A673 (cell line): ENCODE data around the gene SLFN11. TPM values are rescaled to one million over a fixed set of nuclear protein-coding genes. Genes with fewer than 3 reads are reported as not detected.
"Not testable (repeated sequence)": the region's sequence is repeated elsewhere in the genome, so short reads cannot be mapped to it uniquely, and the experiment has no call there.

Experiments used
- BruUV-seq: library from RNA; stranded (reverse); fragments of 400-500 nt; replicated peaks from 2 replicates; lab custom pipeline; 2021; lab: Mats Ljungman, UMichigan
- CTCF ChIA-PET: fragments of 300-600 bp; sonication (Branson Sonifier 250); formaldehyde crosslinking; loops from one replicate; lab custom pipeline; 2022; ENCODE audit warnings: antibody characterized with exemption; lab: Charles Lee
- POLR2A ChIA-PET: fragments of 300-600 bp; sonication (Branson Sonifier 250); formaldehyde crosslinking; loops from one replicate; lab custom pipeline; 2022; ENCODE audit warnings: antibody characterized with exemption; ENCODE audit not compliant: low non-redundant PET; lab: Charles Lee
- DNase-seq: peaks from one replicate; pipeline ENCODE4 v3.0.0-alpha.2; 2015; ENCODE audit warnings: low spot score
- H3K27ac ChIP-seq: fragments of 200-600 bp; sonication (generic); 2 replicates; pipeline ENCODE4 v1.5.1; 2016; ENCODE audit warnings: mixed run types, low read depth, mild to moderate bottlenecking, mixed read lengths, antibody characterized with exemption, low read length; ENCODE audit not compliant: poor library complexity, severe bottlenecking
- H3K27me3 ChIP-seq: fragments of 200-600 bp; sonication (generic); replicated peaks from 2 replicates; pipeline ENCODE4 v1.6.1; 2017; ENCODE audit warnings: mixed run types, low read depth, mild to moderate bottlenecking, mixed read lengths, antibody characterized with exemption, low read length; ENCODE audit not compliant: insufficient read depth, poor library complexity
- H3K36me3 ChIP-seq: fragments of 200-600 bp; sonication (generic); 2 replicates; pipeline ENCODE4 v1.6.1; 2016; ENCODE audit warnings: mixed run types, mild to moderate bottlenecking, mixed read lengths, antibody characterized with exemption, low read length; ENCODE audit not compliant: insufficient read depth, poor library complexity, severe bottlenecking
- H3K4me1 ChIP-seq: fragments of 200-600 bp; sonication (generic); 2 replicates; pipeline ENCODE4 v1.6.1; 2017; ENCODE audit warnings: mixed run types, mild to moderate bottlenecking, mixed read lengths, antibody characterized with exemption, low read length; ENCODE audit not compliant: insufficient read depth, poor library complexity, severe bottlenecking
- H3K4me3 ChIP-seq: fragments of 200-600 bp; sonication (generic); 2 replicates; pipeline ENCODE4 v1.5.1; 2016; ENCODE audit warnings: low read depth, mixed run types, mild to moderate bottlenecking, mixed read lengths, low read length; ENCODE audit not compliant: poor library complexity, severe bottlenecking
- H3K9me3 ChIP-seq: fragments of 200-600 bp; sonication (generic); 2 replicates; pipeline ENCODE4 v1.6.1; 2016; ENCODE audit warnings: mixed run types, low read depth, mild to moderate bottlenecking, mixed read lengths, antibody characterized with exemption, low read length; ENCODE audit not compliant: poor library complexity, severe bottlenecking
- EZH2 ChIP-seq: fragments of 200-600 bp; sonication (generic); IDR thresholded peaks from 2 replicates; pipeline ENCODE4 v1.6.1; 2017; ENCODE audit warnings: borderline replicate concordance, low read depth, mild to moderate bottlenecking, mixed read lengths, antibody characterized with exemption, low read length; ENCODE audit not compliant: poor library complexity, severe bottlenecking
- intact Hi-C: fragments of 100-400 bp; cut with micrococcal nuclease; formaldehyde crosslinking; loops from one replicate; pipeline ENCODE4 v1.10.0; 2022; ENCODE audit not compliant: unreplicated experiment
- total RNA-seq: library from RNA; stranded (reverse); gene quantifications from 2 replicates; pipeline ENCODE4 v1.2.3, GENCODE V29; 2021
- TF ChIP-seq, protein P1 (sequence below): fragments of 300-800, 200-600 bp; sonication (generic); conservative IDR thresholded peaks from 2 replicates; pipeline ENCODE4 v1.5.1; 2017; ENCODE audit warnings: low read depth, mild to moderate bottlenecking, antibody characterized with exemption, low read length, moderate library complexity, mixed read lengths

The SLFN11 gene
- total RNA-seq, 1 experiment from 2014 or later: 141 TPM

- TF ChIP-seq, protein P1, sequence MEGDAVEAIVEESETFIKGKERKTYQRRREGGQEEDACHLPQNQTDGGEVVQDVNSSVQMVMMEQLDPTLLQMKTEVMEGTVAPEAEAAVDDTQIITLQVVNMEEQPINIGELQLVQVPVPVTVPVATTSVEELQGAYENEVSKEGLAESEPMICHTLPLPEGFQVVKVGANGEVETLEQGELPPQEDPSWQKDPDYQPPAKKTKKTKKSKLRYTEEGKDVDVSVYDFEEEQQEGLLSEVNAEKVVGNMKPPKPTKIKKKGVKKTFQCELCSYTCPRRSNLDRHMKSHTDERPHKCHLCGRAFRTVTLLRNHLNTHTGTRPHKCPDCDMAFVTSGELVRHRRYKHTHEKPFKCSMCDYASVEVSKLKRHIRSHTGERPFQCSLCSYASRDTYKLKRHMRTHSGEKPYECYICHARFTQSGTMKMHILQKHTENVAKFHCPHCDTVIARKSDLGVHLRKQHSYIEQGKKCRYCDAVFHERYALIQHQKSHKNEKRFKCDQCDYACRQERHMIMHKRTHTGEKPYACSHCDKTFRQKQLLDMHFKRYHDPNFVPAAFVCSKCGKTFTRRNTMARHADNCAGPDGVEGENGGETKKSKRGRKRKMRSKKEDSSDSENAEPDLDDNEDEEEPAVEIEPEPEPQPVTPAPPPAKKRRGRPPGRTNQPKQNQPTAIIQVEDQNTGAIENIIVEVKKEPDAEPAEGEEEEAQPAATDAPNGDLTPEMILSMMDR: no peak
- no peak for TF ChIP-seq EZH2
- CTCF ChIA-PET: no interaction called here
- Histone ChIP-seq H3K27ac (no peak overlapping the region), H3K9me3 (no peaks in the 10 kb centered on the region), H3K4me3 (no peak overlapping the region), H3K4me1 (no peaks in the 10 kb centered on the region), H3K36me3 (no peaks in the 10 kb centered on the region), H3K27me3 (no peaks in the 10 kb centered on the region)
- intact Hi-C loops: no loop called here
- BruUV-seq: no TSS peak
- POLR2A ChIA-PET: no interaction called here
- no peak for DNase-seq
Measured at GRCh38 chr17:35404360-35404759, 30.9 kb upstream of the SLFN11 start.

DNA sequence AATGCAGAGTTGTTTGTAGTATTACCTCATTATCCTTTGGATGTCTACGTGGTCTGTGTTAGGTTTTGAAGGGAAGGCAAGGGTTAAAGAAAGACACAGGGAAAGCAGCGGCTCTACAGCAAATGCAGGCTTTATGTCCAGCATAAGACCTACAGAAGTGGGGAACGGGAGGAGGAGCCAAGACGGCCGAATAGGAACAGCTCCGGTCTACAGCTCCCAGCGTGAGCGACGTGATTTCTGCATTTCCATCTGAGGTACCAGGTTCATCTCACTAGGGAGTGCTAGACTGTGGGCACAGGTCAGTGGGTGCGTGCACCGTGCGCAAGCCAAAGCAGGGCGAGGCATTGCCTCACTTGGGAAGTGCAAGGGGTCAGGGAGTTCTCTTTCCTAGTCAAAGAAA lies 20.4 kb upstream of the SLFN11 start:
- H3K9me3 ChIP-seq, H3K4me3 ChIP-seq, CTCF ChIA-PET, BruUV-seq, DNase-seq, H3K4me1 ChIP-seq, H3K27me3 ChIP-seq, H3K27ac ChIP-seq, POLR2A ChIA-PET, H3K36me3 ChIP-seq, intact Hi-C loops: not testable (repeated sequence)

- no peak overlapping the region for H3K27ac ChIP-seq
- intact Hi-C loops: no loop called here
- no peaks in the 10 kb centered on the region for H3K9me3 ChIP-seq
- BruUV-seq: no TSS peak
- no peaks in the 10 kb centered on the region for H3K27me3 ChIP-seq
- H3K36me3 ChIP-seq: no peaks in the 10 kb centered on the region
- POLR2A ChIA-PET: no interaction called here
- DNase-seq: no peak
- no peaks in the 10 kb centered on the region for H3K4me1 ChIP-seq
- TF ChIP-seq EZH2: no peak
- TF ChIP-seq, protein P1: no peak
- H3K4me3 ChIP-seq: no peak overlapping the region
- CTCF ChIA-PET: no interaction called here
Measured at GRCh38 chr17:35390663-35391062, 17.2 kb upstream of the SLFN11 start.

- intact Hi-C loops: no loop called here
- TF ChIP-seq EZH2: no peak
- TF ChIP-seq, protein P1: no peak
- Histone ChIP-seq H3K27me3 (no peaks in the 10 kb centered on the region), H3K27ac (no peak overlapping the region), H3K4me3 (no peak overlapping the region), H3K4me1 (no peaks in the 10 kb centered on the region), H3K9me3 (no peaks in the 10 kb centered on the region), H3K36me3 (no peaks in the 10 kb centered on the region)
- BruUV-seq: no TSS peak
- CTCF ChIA-PET: no interaction called here
- DNase-seq: no peak
- POLR2A ChIA-PET: no interaction called here
Measured at GRCh38 chr17:35390156-35390555, 16.7 kb upstream of the SLFN11 start.
